ENCODE results near the gene NME3. TPM values are rescaled to one million over a fixed set of nuclear protein-coding genes. Genes with fewer than 3 reads are reported as not detected.
"Not testable (repeated sequence)": the region's sequence is repeated elsewhere in the genome, so short reads cannot be mapped to it uniquely, and the experiment has no call there.

Gene NME3
- total RNA-seq, 1 donor from 2014 or later, result 33.3 TPM

DNA sequence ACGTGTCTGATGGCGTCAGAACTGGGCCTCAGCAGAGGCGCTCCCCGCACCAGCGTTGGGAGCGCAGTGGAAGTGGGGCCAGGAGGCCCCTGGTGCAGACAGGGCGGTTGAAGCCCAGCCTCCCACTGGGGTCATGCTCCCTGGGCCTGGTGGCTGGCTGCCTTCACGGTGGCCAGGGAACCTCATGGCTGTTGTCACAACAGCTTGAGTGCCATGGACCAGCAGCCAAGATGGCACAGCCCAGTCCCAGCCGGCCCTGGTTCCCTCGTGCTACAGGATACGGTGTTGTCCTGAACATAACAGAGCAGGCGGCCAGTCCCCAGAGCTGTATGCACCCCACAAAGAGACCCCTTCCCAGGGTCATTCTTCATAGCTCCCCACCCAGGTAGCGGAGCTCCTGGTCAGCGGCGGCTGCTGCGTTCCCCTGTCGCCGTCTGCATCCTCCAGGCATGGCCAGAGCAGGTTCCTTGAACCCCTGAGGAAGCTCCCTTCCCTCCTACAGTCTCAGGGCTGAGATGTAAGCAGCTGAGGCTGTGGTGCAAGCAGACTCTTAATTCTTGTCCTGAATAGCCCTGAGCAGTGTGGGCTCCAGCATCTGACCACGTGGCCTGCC, 29.7 kb downstream of the NME3 start:
- TF ChIP-seq, protein P1, sequence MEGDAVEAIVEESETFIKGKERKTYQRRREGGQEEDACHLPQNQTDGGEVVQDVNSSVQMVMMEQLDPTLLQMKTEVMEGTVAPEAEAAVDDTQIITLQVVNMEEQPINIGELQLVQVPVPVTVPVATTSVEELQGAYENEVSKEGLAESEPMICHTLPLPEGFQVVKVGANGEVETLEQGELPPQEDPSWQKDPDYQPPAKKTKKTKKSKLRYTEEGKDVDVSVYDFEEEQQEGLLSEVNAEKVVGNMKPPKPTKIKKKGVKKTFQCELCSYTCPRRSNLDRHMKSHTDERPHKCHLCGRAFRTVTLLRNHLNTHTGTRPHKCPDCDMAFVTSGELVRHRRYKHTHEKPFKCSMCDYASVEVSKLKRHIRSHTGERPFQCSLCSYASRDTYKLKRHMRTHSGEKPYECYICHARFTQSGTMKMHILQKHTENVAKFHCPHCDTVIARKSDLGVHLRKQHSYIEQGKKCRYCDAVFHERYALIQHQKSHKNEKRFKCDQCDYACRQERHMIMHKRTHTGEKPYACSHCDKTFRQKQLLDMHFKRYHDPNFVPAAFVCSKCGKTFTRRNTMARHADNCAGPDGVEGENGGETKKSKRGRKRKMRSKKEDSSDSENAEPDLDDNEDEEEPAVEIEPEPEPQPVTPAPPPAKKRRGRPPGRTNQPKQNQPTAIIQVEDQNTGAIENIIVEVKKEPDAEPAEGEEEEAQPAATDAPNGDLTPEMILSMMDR (IDR thresholded peaks at IDR 0.05; ENCODE audit: unreplicated experiment), result no peak
- H3K4me3 Mint-ChIP-seq (ENCODE audit: unreplicated experiment), result no peak overlapping the region
- H3K27ac Mint-ChIP-seq (ENCODE audit: unreplicated experiment), result no peak overlapping the region
- H3K27me3 Mint-ChIP-seq (ENCODE audit: unreplicated experiment), result peaks cover 2% of the 10 kb centered on the region
- no peak for DNase-seq (ENCODE audit: low spot score)
- H3K9me3 Mint-ChIP-seq (ENCODE audit: unreplicated experiment), result no peaks in the 10 kb centered on the region
- peaks cover 2% of the 10 kb centered on the region for H3K4me1 Mint-ChIP-seq (ENCODE audit: unreplicated experiment)
- peaks cover 9% of the 10 kb centered on the region for H3K36me3 Mint-ChIP-seq (ENCODE audit: low read depth, unreplicated experiment)

DNA sequence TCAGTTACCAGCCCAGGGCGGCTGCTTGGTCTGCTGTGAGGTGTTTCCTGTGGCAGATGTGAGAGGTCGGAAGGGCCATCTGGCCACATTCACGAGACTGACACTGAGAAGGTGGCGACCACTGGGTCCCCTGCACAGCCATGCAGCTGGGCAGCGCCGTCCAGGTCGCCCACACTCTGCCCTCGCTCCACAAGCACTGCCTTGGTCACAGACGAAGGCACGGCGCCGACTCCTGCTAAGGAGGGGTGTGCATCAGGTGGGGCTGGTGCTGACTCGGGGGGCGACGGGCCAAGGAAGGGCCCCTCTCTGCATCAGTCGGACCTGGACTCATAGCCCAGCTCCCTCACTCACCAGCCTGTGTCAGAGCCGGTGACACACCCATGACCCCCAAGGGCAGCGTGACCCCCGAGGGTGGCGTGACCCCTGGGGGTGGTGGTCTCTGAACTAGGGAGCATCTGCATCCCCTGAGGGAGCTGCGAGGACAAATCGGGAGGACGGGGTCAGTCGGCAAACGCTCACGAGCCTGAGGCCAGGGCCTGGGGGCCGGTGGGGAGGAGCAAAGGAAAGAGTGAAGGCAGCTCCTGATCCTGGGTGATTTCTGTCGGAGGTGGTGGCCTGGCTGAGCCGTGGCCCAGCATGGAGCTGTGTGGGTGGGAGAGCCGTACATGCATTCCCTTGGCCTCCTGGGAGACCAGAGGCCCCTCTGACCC, 30.4 kb downstream of the NME3 start:
- Mint-ChIP-seq H3K4me3 (ENCODE audit: unreplicated experiment) (peak overlapping the region; percentile 7), H3K36me3 (ENCODE audit: low read depth, unreplicated experiment) (peaks cover 9% of the 10 kb centered on the region), H3K27ac (ENCODE audit: unreplicated experiment) (no peak overlapping the region), H3K27me3 (ENCODE audit: unreplicated experiment) (peaks cover 2% of the 10 kb centered on the region), H3K4me1 (ENCODE audit: unreplicated experiment) (peaks cover 2% of the 10 kb centered on the region), H3K9me3 (ENCODE audit: unreplicated experiment) (no peaks in the 10 kb centered on the region)
- DNase-seq (ENCODE audit: low spot score), result no peak
- TF ChIP-seq, protein P1 (IDR thresholded peaks at IDR 0.05; ENCODE audit: unreplicated experiment), result no peak

GRCh38 chr16:1740234-1740633, 31.1 kb downstream of the NME3 start:
- TF ChIP-seq, protein P1 (IDR thresholded peaks at IDR 0.05; ENCODE audit: unreplicated experiment), result no peak
- Mint-ChIP-seq H3K36me3 (ENCODE audit: low read depth, unreplicated experiment) (peaks cover 8% of the 10 kb centered on the region), H3K9me3 (ENCODE audit: unreplicated experiment) (no peaks in the 10 kb centered on the region), H3K4me1 (ENCODE audit: unreplicated experiment) (peaks cover 2% of the 10 kb centered on the region), H3K27ac (ENCODE audit: unreplicated experiment) (no peak overlapping the region), H3K4me3 (ENCODE audit: unreplicated experiment) (no peak overlapping the region), H3K27me3 (ENCODE audit: unreplicated experiment) (peaks cover 2% of the 10 kb centered on the region)
- no peak for DNase-seq (ENCODE audit: low spot score)

GRCh38 chr16:1734816-1735215, 36.5 kb downstream of the NME3 start:
- no peak for DNase-seq (ENCODE audit: low spot score)
- Mint-ChIP-seq H3K4me3 (ENCODE audit: unreplicated experiment) (peak overlapping the region; percentile 83), H3K36me3 (ENCODE audit: low read depth, unreplicated experiment) (peaks cover 9% of the 10 kb centered on the region), H3K27ac (ENCODE audit: unreplicated experiment) (no peak overlapping the region), H3K9me3 (ENCODE audit: unreplicated experiment) (no peaks in the 10 kb centered on the region), H3K4me1 (ENCODE audit: unreplicated experiment) (peaks cover 5% of the 10 kb centered on the region), H3K27me3 (ENCODE audit: unreplicated experiment) (peaks cover 7% of the 10 kb centered on the region)
- TF ChIP-seq, protein P1 (IDR thresholded peaks at IDR 0.05; ENCODE audit: unreplicated experiment), result no peak

- Mint-ChIP-seq H3K4me3 (ENCODE audit: unreplicated experiment) (no peak overlapping the region), H3K27ac (ENCODE audit: unreplicated experiment) (no peak overlapping the region), H3K36me3 (ENCODE audit: low read depth, unreplicated experiment) (peaks cover 11% of the 10 kb centered on the region), H3K27me3 (ENCODE audit: unreplicated experiment) (peaks cover 7% of the 10 kb centered on the region), H3K9me3 (ENCODE audit: unreplicated experiment) (no peaks in the 10 kb centered on the region), H3K4me1 (ENCODE audit: unreplicated experiment) (peaks cover 5% of the 10 kb centered on the region)
- TF ChIP-seq, protein P1 (IDR thresholded peaks at IDR 0.05; ENCODE audit: unreplicated experiment), result no peak
- no peak for DNase-seq (ENCODE audit: low spot score)
Observed at GRCh38 chr16:1734123-1734522, 37.2 kb downstream of the NME3 start.

GRCh38 chr16:1732551-1732987, 38.8 kb downstream of the NME3 start:
- H3K4me3 Mint-ChIP-seq (ENCODE audit: unreplicated experiment), result peak overlapping the region; percentile 47

More at GRCh38 chr16:1732551-1732987, 38.8 kb downstream of the NME3 start:
- H3K27me3 Mint-ChIP-seq (ENCODE audit: unreplicated experiment); H3K27ac Mint-ChIP-seq (ENCODE audit: unreplicated experiment); H3K4me1 Mint-ChIP-seq (ENCODE audit: unreplicated experiment); DNase-seq (ENCODE audit: low spot score); H3K9me3 Mint-ChIP-seq (ENCODE audit: unreplicated experiment): not testable (repeated sequence)
- H3K36me3 Mint-ChIP-seq (ENCODE audit: low read depth, unreplicated experiment), result peaks cover 22% of the 10 kb centered on the region
